Activated CD4-positive, CD25-positive, alpha-beta regulatory T cell treated with anti-CD3 and anti-CD28 coated beads, Interleukin-2, amount 50 U/mL, for 24 hours (primary cell): ENCODE measurements around the gene PLIN1.
A peak's percentile ranks its signal among the peaks of the same experiment; 100 is the strongest.

Source experiments
- ATAC-seq, 2 donors: fragments of 150-1000 bp; cut with Tn5 transposase; one replicate each; pipeline ENCODE4 v1.10.0; 2021; ENCODE audit warnings: mild to moderate bottlenecking in 1 of 2, moderate library complexity in 1 of 2

PLIN1 gene

GRCh38 chr15:89652131-89652530 is 27.0 kb downstream of the PLIN1 start:
- no peak for ATAC-seq

GRCh38 chr15:89649716-89650115 is 29.5 kb downstream of the PLIN1 start:
- ATAC-seq, result no peak

GRCh38 chr15:89649013-89649625 is 30.0 kb downstream of the PLIN1 start:
- ATAC-seq, result no peak

- ATAC-seq, result no peak
Observed at GRCh38 chr15:89648106-89649012, 30.8 kb downstream of the PLIN1 start.

- ATAC-seq, result peak; percentile 37 to 53
Observed at GRCh38 chr15:89647191-89647851, 31.8 kb downstream of the PLIN1 start.

- no peak for ATAC-seq
Observed at GRCh38 chr15:89646416-89647141, 32.6 kb downstream of the PLIN1 start.

- no peak for ATAC-seq
Observed at GRCh38 chr15:89645680-89646079, 33.5 kb downstream of the PLIN1 start.

- ATAC-seq, result no peak
Observed at GRCh38 chr15:89642106-89642505, 37.1 kb downstream of the PLIN1 start.

GRCh38 chr15:89641053-89641452 is 38.1 kb downstream of the PLIN1 start:
- no peak for ATAC-seq

GRCh38 chr15:89640245-89640644 is 38.9 kb downstream of the PLIN1 start:
- ATAC-seq, result no peak

GRCh38 chr15:89633585-89633984 is 45.6 kb downstream of the PLIN1 start:
- ATAC-seq, result no peak

- no peak for ATAC-seq
Observed at GRCh38 chr15:89632563-89633430, 46.4 kb downstream of the PLIN1 start.

GRCh38 chr15:89631902-89632264 is 47.3 kb downstream of the PLIN1 start:
- ATAC-seq, result no peak

GRCh38 chr15:89630974-89631901 is 47.9 kb downstream of the PLIN1 start:
- ATAC-seq, result no peak

- ATAC-seq, result no peak
Observed at GRCh38 chr15:89630260-89630659, 48.9 kb downstream of the PLIN1 start.

- no peak for ATAC-seq
Observed at GRCh38 chr15:89629829-89630228, 49.3 kb downstream of the PLIN1 start.

- ATAC-seq, result no peak
Observed at GRCh38 chr15:89628806-89629715, 50.1 kb downstream of the PLIN1 start.

- ATAC-seq, result no peak
Observed at GRCh38 chr15:89628301-89628700, 50.9 kb downstream of the PLIN1 start.

- ATAC-seq, result no peak
Observed at GRCh38 chr15:89627256-89627970, 51.8 kb downstream of the PLIN1 start.
